ENCODE measurements around the gene PPP1R3D.
"Not testable (repeated sequence)": the region's sequence is repeated elsewhere in the genome, so short reads cannot be mapped to it uniquely, and the experiment has no call there.

The PPP1R3D gene
- 11.6 to 20.5 reads per million in 2 donors for total RNA-seq

GRCh38 chr20:59940129-59940955 lies at the start of gene PPP1R3D, which contains the start of gene FAM217B:
PPP1R3D (minus strand) TSS chr20:59940305; CDS start chr20:59939931, 374 bp downstream.
FAM217B (plus strand) TSS chr20:59940389; CDS start chr20:59943944, 3,555 bp downstream.
- DNase-seq = peak; percentile 84

GRCh38 chr20:59988141-59988540 lies 48.0 kb upstream of the PPP1R3D start:
- no peak for DNase-seq

- DNase-seq = no peak
These were observed 47.0 kb upstream of the PPP1R3D start for GRCh38 chr20:59987135-59987534.

GRCh38 chr20:59985864-59986263 lies 45.8 kb upstream of the PPP1R3D start:
- no peak for DNase-seq

GRCh38 chr20:59985164-59985563 lies 45.1 kb upstream of the PPP1R3D start:
- DNase-seq = no peak

- no peak for DNase-seq
These were observed 44.4 kb upstream of the PPP1R3D start for GRCh38 chr20:59984541-59984940.

GRCh38 chr20:59983076-59983475 lies 43.0 kb upstream of the PPP1R3D start:
- no peak for DNase-seq

GRCh38 chr20:59977086-59977485 lies 37.0 kb upstream of the PPP1R3D start:
- DNase-seq = no peak

- no peak for DNase-seq
These were observed 36.2 kb upstream of the PPP1R3D start for GRCh38 chr20:59976156-59976782.

- no peak for DNase-seq
These were observed 32.1 kb upstream of the PPP1R3D start for GRCh38 chr20:59972037-59972801.

GRCh38 chr20:59971428-59971827 lies 31.3 kb upstream of the PPP1R3D start:
- DNase-seq = no peak

GRCh38 chr20:59966428-59966827 lies 26.3 kb upstream of the PPP1R3D start:
- DNase-seq = no peak

GRCh38 chr20:59962155-59962554 lies 22.1 kb upstream of the PPP1R3D start:
- DNase-seq = no peak

GRCh38 chr20:59961423-59961822 lies 21.3 kb upstream of the PPP1R3D start:
- no peak for DNase-seq

- no peak for DNase-seq
These were observed 18.5 kb upstream of the PPP1R3D start for GRCh38 chr20:59958626-59959025.

- DNase-seq = no peak
These were observed 18.0 kb upstream of the PPP1R3D start, which contains the start of gene CDH26 for GRCh38 chr20:59958123-59958522. CDH26 (plus strand) TSS chr20:59958423; CDS start chr20:59958727, 304 bp downstream.

- not testable (repeated sequence) for DNase-seq
These were observed 17.5 kb upstream of the PPP1R3D start for GRCh38 chr20:59957568-59957967.

GRCh38 chr20:59955131-59955796 lies 15.2 kb upstream of the PPP1R3D start:
- no peak for DNase-seq

- no peak for DNase-seq
These were observed 14.6 kb upstream of the PPP1R3D start for GRCh38 chr20:59954718-59955117.

GRCh38 chr20:59949911-59950310 lies 9.8 kb upstream of the PPP1R3D start:
- DNase-seq = no peak

GRCh38 chr20:59948828-59949720 lies 9.0 kb upstream of the PPP1R3D start:
- DNase-seq = peak; percentile 12

Data from T-helper 9 cell (primary cell).